T-helper 17 cell (primary cell): ENCODE results near the gene C13orf46. TPM values are rescaled to one million over a fixed set of nuclear protein-coding genes. Genes with fewer than 3 reads are reported as not detected.
"Not testable (repeated sequence)": the region's sequence is repeated elsewhere in the genome, so short reads cannot be mapped to it uniquely, and the experiment has no call there.

Experiments
- ATAC-seq: fragments of 150-1000 bp; cut with Tn5 transposase; 2 replicates; pipeline ENCODE4 v1.10.0; 2021; ENCODE audit warnings: mild to moderate bottlenecking, moderate library complexity
- DNase-seq, 3 donors: peaks; one replicate each; pipeline versions ENCODE4 v3.0.0 to v3.0.0-alpha.2; 2020 to 2021
- H3K9me3 ChIP-seq: one replicate; pipeline ENCODE4 v1.7.0; 2013; ENCODE audit warnings: low read length, mild to moderate bottlenecking; ENCODE audit not compliant: control insufficient read depth, poor library complexity, severe bottlenecking
- H3K27ac Mint-ChIP-seq: one replicate; pipeline ENCODE4 v1.8.0; 2022; ENCODE audit warnings: mild to moderate bottlenecking, moderate library complexity, mixed read lengths
- H3K27me3 Mint-ChIP-seq: one replicate; pipeline ENCODE4 v1.8.0; 2022; ENCODE audit warnings: mixed read lengths
- H3K36me3 Mint-ChIP-seq: one replicate; pipeline ENCODE4 v1.8.0; 2022; ENCODE audit warnings: low read depth, mixed read lengths
- H3K4me1 Mint-ChIP-seq: one replicate; pipeline ENCODE4 v1.8.0; 2022; ENCODE audit warnings: mild to moderate bottlenecking, mixed read lengths
- H3K4me3 Mint-ChIP-seq: one replicate; pipeline ENCODE4 v1.8.0; 2022; ENCODE audit warnings: mild to moderate bottlenecking, moderate library complexity, mixed read lengths
- total RNA-seq, 4 donors: library from RNA in 2 of 4; stranded (reverse) in 2 of 4; gene quantifications; one replicate each; pipeline ENCODE4 v1.2.3 and lab custom pipeline; 2022 to 2026

The C13orf46 gene
- total RNA-seq (10 to 100 TPM; 18.6 to 22.6 TPM), total RNA-seq (lab: John Stamatoyannopoulos, UW) (5.0 to 13.6 reads per million in 2 donors)

DNA sequence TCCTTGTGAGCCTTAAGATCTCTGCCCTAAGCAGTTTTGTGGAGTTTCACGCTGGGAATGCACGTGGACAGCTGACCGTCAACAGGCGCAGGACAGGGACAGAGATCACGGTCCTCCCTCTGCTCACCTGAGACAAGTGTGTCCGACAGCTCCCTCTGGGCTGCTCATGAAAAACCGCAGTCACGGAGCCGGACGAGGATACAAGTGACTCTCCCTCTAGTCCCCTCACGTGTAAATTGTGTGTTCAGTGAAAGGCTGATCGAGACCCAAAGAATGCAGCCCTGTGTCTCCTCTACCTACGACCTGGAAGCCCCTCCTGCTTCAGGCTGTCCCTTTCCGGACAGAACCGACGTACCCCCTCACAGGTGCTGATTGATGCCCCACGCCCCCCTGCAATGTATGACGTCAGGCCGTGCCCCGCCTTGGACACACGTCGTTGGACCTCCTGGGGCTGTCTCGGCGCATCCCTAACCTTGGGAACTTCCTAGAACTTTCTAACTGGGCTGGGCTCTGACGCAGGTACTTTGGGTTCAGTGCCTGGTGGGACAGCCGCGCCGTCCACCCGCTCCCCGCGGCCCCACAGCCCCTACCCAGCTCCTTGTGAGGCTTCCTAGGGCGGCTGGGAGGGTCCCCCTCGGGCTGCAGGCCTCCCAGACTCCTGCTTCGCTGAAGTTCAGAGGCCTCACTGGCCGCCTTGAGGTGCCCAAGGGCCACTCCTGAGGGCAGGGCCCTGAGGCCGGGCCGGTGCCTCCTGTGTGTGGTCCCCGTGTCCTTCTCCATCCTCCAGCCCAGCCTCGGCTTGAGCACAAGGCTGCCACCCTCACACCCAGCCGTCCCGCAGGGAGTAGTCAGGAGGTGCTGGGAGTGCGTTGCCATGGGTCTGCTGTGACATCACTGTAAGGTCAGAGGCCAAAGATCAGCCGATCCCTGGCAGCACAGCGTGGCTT lies at the start of gene C13orf46:
C13orf46 (minus strand) TSS at position 859 of the 947 bp plus-strand sequence; CDS start at position 780, 79 bp downstream.
- ATAC-seq (no peak), DNase-seq (no peak)
- Mint-ChIP-seq H3K4me3 (peak within 1 kb of the TSS; percentile 36), H3K4me1 (peaks cover 6% of the 10 kb centered on the region), H3K27me3 (no peaks in the 10 kb centered on the region), H3K27ac (peak within 1 kb of the TSS; percentile 60), H3K36me3 (peaks cover 2% of the 10 kb centered on the region)
- no peaks in the 10 kb centered on the region for H3K9me3 ChIP-seq

GRCh38 chr13:114022876-114023275 lies 49.0 kb upstream of the C13orf46 start:
- Mint-ChIP-seq H3K4me1 (peaks cover 6% of the 10 kb centered on the region), H3K36me3 (no peaks in the 10 kb centered on the region), H3K27ac (peak overlapping the region; percentile 75), H3K4me3 (no peak overlapping the region), H3K27me3 (no peaks in the 10 kb centered on the region)
- H3K9me3 ChIP-seq: no peaks in the 10 kb centered on the region
- DNase-seq: no peak
- no peak for ATAC-seq

GRCh38 chr13:114022309-114022669 lies 48.4 kb upstream of the C13orf46 start:
- H3K27ac Mint-ChIP-seq: no peak overlapping the region
- H3K9me3 ChIP-seq: no peaks in the 10 kb centered on the region
- no peaks in the 10 kb centered on the region for H3K27me3 Mint-ChIP-seq
- H3K4me1 Mint-ChIP-seq: peaks cover 6% of the 10 kb centered on the region
- no peak overlapping the region for H3K4me3 Mint-ChIP-seq
- ATAC-seq (no peak), DNase-seq (no peak)
- no peaks in the 10 kb centered on the region for H3K36me3 Mint-ChIP-seq

DNA sequence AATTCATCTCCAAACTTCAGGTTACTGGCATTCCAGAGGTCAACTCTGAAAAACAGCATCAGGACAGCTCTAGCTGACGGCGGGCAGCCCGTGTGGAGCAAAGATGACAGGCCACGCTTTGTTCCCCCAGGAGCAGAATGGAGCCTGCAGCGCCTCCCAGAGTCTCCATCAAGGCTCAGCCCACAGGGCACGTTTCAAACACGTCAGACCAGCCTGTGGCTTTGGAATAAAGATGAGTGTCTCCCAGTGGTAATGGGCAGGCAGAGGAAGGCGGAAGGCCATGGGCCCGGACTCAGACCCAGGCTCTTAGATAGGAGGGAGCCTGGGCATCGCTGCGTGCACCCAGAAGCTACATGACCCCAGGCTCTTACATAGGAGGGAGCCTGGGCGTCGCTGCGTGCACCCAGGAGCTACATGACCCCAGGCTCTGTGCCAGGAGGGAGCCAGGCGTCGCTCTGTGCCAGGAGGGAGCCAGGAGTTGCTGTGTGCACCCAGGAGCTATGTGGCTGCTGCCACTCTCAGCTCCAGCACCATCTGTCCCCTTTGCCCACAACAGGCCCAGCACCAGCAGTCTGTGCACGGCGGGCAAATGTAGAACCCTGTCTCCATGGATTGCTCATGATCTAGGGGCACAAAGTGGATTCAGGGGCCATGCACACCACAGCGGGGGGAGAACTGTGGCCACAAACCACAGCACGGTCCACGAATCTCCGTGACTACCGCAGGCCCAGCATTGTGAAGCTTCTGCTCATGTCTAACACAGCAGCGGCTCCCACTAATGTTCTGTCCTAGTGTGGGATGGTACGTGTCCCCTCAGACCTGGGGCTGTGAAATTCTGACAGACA lies 47.8 kb upstream of the C13orf46 start:
- Mint-ChIP-seq H3K27ac (no peak overlapping the region), H3K36me3 (no peaks in the 10 kb centered on the region), H3K4me1 (peaks cover 7% of the 10 kb centered on the region), H3K27me3 (no peaks in the 10 kb centered on the region), H3K4me3 (no peak overlapping the region)
- no peak for DNase-seq
- no peaks in the 10 kb centered on the region for H3K9me3 ChIP-seq
- ATAC-seq: no peak

- H3K27ac Mint-ChIP-seq: no peak overlapping the region
- no peak for ATAC-seq
- no peaks in the 10 kb centered on the region for H3K9me3 ChIP-seq
- H3K27me3 Mint-ChIP-seq: no peaks in the 10 kb centered on the region
- DNase-seq: no peak
- no peak overlapping the region for H3K4me3 Mint-ChIP-seq
- no peaks in the 10 kb centered on the region for H3K36me3 Mint-ChIP-seq
- peaks cover 6% of the 10 kb centered on the region for H3K4me1 Mint-ChIP-seq
Observed at GRCh38 chr13:114020750-114021463, 47.0 kb upstream of the C13orf46 start.

GRCh38 chr13:114020134-114020533 lies 46.3 kb upstream of the C13orf46 start:
- H3K27ac Mint-ChIP-seq, H3K27me3 Mint-ChIP-seq, ATAC-seq: not testable (repeated sequence)

DNA sequence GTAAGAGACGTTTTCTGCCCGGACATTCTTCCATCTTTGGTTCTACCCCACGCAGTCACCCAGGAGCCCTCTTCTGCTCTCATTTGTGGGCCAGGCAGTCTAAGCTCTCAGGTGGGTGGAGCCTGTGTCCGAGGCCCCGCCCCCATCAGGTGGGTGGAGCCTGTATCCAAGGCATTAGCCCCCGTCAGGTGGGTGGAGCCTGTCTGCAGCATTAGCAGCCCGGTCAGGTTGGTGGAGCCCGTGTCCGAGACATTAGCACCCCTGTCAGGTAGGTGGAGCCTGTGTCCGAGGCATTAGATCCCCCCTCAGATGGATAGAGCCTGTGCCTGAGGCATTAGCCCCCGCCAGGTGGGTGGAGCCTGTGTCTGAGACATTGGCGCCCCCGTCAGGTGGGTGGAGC lies 45.5 kb upstream of the C13orf46 start:
- H3K9me3 ChIP-seq: no peaks in the 10 kb centered on the region
- Mint-ChIP-seq H3K27ac (no peak overlapping the region), H3K36me3 (no peaks in the 10 kb centered on the region), H3K4me3 (no peak overlapping the region), H3K27me3 (no peaks in the 10 kb centered on the region), H3K4me1 (peaks cover 6% of the 10 kb centered on the region)
- DNase-seq (peak; percentile 32 to 44 (median 33)), ATAC-seq (peak; percentile 58)

More at GRCh38 chr13:114020134-114020533, 46.3 kb upstream of the C13orf46 start:
- peak overlapping the region; percentile 45 for H3K4me3 Mint-ChIP-seq
- not testable (repeated sequence) for DNase-seq, H3K9me3 ChIP-seq, H3K36me3 Mint-ChIP-seq, H3K4me1 Mint-ChIP-seq

GRCh38 chr13:114018461-114019055 lies 44.7 kb upstream of the C13orf46 start:
- no peaks in the 10 kb centered on the region for H3K36me3 Mint-ChIP-seq
- no peak for DNase-seq
- no peaks in the 10 kb centered on the region for H3K27me3 Mint-ChIP-seq
- H3K9me3 ChIP-seq: no peaks in the 10 kb centered on the region
- H3K4me1 Mint-ChIP-seq: peaks cover 6% of the 10 kb centered on the region
- H3K4me3 Mint-ChIP-seq: peak overlapping the region; percentile 3
- H3K27ac Mint-ChIP-seq: no peak overlapping the region
- ATAC-seq: no peak

DNA sequence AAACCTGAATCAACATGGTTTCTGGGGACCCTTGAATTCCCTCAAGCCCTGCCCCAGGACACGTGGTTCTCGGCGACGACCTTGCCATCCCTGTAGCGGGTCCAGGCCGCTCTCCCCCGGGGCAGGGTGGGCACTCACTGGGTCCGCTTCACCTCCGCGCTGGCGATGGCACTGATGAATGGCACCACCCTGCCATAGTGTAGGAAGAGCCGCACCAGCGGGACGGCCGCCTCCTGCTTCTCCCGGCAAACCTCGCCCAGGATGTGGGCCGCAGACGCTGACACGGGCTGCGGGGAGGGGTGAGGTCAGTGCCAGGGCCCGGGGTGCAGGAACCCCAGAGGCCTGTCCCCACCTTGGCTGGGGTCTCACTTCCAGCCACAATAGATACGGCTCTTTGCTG lies 44.1 kb upstream of the C13orf46 start:
- H3K9me3 ChIP-seq: no peaks in the 10 kb centered on the region
- ATAC-seq (no peak), DNase-seq (no peak)
- H3K27me3 Mint-ChIP-seq: no peaks in the 10 kb centered on the region
- no peak overlapping the region for H3K27ac Mint-ChIP-seq
- H3K36me3 Mint-ChIP-seq: no peaks in the 10 kb centered on the region
- peaks cover 6% of the 10 kb centered on the region for H3K4me1 Mint-ChIP-seq
- H3K4me3 Mint-ChIP-seq: peak overlapping the region; percentile 3

DNA sequence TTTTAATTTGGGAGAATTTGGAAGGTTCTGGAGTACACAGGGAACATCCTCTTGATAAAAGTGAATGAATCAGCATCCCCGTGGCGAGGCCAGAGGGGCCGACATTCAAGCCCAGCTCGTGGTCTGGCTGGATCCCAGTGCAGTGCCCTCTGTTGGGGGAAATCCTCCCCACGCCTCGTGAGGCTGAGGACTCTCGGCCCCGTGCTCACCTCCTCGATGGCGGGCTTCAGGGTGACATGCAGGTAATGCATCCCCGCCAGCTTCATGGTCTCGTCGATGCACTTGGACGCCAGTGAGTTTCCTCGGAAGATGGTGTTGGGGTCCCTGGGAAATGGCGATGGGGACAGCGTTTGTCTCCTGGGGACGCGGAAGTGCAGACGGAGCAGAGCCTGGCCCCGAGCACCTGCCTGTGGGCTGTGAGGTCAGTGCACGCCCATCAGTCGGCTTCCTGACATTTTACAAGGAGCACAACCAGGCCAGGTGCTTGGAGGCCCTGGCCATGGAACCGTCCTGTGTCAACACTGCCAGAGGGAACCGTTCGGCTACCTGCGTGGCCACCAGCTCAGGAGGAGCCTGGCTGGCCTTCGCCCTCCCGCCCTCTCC lies 43.3 kb upstream of the C13orf46 start:
- no peaks in the 10 kb centered on the region for H3K36me3 Mint-ChIP-seq
- ATAC-seq: no peak
- H3K27me3 Mint-ChIP-seq: no peaks in the 10 kb centered on the region
- no peak for DNase-seq
- peaks cover 6% of the 10 kb centered on the region for H3K4me1 Mint-ChIP-seq
- no peak overlapping the region for H3K27ac Mint-ChIP-seq
- H3K9me3 ChIP-seq: no peaks in the 10 kb centered on the region
- no peak overlapping the region for H3K4me3 Mint-ChIP-seq

DNA sequence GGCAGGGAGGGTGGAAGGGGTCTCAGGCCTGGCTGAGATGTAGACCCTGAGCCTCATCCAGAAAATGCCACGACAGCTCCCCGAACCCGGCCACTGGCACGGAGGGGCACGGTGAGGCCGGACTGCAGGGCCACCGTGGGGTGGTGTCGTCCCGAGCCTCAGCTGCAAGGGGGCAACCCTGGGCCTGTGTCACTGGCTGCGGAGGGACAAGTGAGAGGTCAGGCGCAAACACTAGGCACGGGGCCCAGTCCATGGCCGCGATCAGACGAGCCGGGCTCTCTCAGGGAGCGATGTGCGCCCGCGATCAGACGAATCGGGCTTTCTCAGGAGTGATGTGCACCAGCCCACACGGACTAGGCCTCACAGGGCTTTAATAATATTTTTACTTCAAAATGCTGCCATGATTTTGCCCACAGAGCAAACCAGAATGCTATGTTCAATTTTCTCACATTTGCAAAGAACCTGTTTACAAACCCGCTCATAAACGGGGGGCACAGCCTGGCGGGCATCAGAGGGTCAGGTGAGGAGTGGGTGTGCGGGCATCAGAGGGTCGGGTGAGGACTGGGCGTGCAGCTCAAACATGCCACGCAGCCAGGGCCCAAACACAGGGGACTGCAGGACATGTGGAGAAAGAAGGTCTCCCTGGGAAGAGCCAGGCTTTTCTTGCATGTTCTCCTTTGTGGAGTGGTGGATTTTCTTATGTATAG lies 42.6 kb upstream of the C13orf46 start:
- H3K4me3 Mint-ChIP-seq: no peak overlapping the region
- ATAC-seq (no peak), DNase-seq (no peak)
- H3K27ac Mint-ChIP-seq: no peak overlapping the region
- H3K9me3 ChIP-seq: no peaks in the 10 kb centered on the region
- H3K27me3 Mint-ChIP-seq: no peaks in the 10 kb centered on the region
- no peaks in the 10 kb centered on the region for H3K36me3 Mint-ChIP-seq
- H3K4me1 Mint-ChIP-seq: peaks cover 6% of the 10 kb centered on the region

DNA sequence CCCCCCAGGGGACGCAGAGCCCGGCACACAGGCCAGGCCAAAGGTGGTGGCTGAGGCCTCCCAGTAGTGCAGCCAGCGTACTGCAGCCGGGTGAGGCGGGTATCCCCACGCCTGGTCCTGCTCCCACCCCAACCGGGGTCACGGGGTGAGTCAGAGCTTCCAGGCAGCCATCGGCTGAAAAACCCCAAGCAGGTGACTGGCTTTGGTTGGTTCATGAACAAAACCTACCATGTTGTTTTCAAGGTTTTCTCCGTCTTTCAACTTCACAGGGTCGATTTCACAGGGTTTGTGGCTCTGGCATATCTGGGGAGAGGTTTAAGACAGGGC lies 42.1 kb upstream of the C13orf46 start:
- Mint-ChIP-seq H3K4me1 (peaks cover 7% of the 10 kb centered on the region), H3K4me3 (no peak overlapping the region), H3K27me3 (no peaks in the 10 kb centered on the region), H3K27ac (no peak overlapping the region), H3K36me3 (peaks cover 1% of the 10 kb centered on the region)
- ATAC-seq (no peak), DNase-seq (no peak)
- no peaks in the 10 kb centered on the region for H3K9me3 ChIP-seq
